HG02571 (cell line): Measurements from ENCODE around the gene CDT1.
"Not testable (repeated sequence)": the region's sequence is repeated elsewhere in the genome, so short reads cannot be mapped to it uniquely, and the experiment has no call there.

Source experiments
- ATAC-seq: cut with Tn5 transposase; IDR thresholded peaks from one replicate; pipeline ENCODE4 v1.9.1; 2021; ENCODE audit warnings: mild to moderate bottlenecking, moderate library complexity; ENCODE audit not compliant: unreplicated experiment

Gene CDT1

GRCh38 chr16:88782454-88783390 is 20.9 kb upstream of the CDT1 start:
- ATAC-seq: no peak

- ATAC-seq: no peak
Observed at GRCh38 chr16:88783391-88784073, 20.1 kb upstream of the CDT1 start.

- no peak for ATAC-seq
Observed at GRCh38 chr16:88784074-88784855, 19.3 kb upstream of the CDT1 start.

- no peak for ATAC-seq
Observed at GRCh38 chr16:88784856-88785105, 18.8 kb upstream of the CDT1 start.

- ATAC-seq: no peak
Observed at GRCh38 chr16:88785106-88785924, 18.3 kb upstream of the CDT1 start, which contains the start of gene PIEZO1. PIEZO1 (minus strand) TSS chr16:88785220; CDS start chr16:88784964, 256 bp downstream.

- ATAC-seq: no peak
Observed at GRCh38 chr16:88787579-88788314, 15.8 kb upstream of the CDT1 start.

GRCh38 chr16:88788749-88789148 is 14.8 kb upstream of the CDT1 start:
- ATAC-seq: not testable (repeated sequence)

GRCh38 chr16:88789594-88789993 is 14.0 kb upstream of the CDT1 start:
- ATAC-seq: no peak

- ATAC-seq: no peak
Observed at GRCh38 chr16:88790312-88791211, 13.0 kb upstream of the CDT1 start.

GRCh38 chr16:88792078-88792550 is 11.5 kb upstream of the CDT1 start:
- ATAC-seq: no peak

GRCh38 chr16:88792668-88793250 is 10.8 kb upstream of the CDT1 start:
- no peak for ATAC-seq

GRCh38 chr16:88793251-88793954 is 10.2 kb upstream of the CDT1 start:
- ATAC-seq: no peak

- ATAC-seq: no peak
Observed at GRCh38 chr16:88796278-88796677, 7.3 kb upstream of the CDT1 start.

- ATAC-seq: no peak
Observed at GRCh38 chr16:88798073-88798472, 5.5 kb upstream of the CDT1 start.

- ATAC-seq: no peak
Observed at GRCh38 chr16:88798772-88799455, 4.7 kb upstream of the CDT1 start.

GRCh38 chr16:88799569-88800276 is 3.9 kb upstream of the CDT1 start:
- no peak for ATAC-seq

- no peak for ATAC-seq
Observed at GRCh38 chr16:88800277-88800592, 3.4 kb upstream of the CDT1 start.
